ENCODE results near the gene TTC33. TPM values are rescaled to one million over a fixed set of nuclear protein-coding genes. Genes with fewer than 3 reads are reported as not detected.

Gene TTC33
- total RNA-seq, 1 donor from 2014 or later = 52.5 TPM

DNA sequence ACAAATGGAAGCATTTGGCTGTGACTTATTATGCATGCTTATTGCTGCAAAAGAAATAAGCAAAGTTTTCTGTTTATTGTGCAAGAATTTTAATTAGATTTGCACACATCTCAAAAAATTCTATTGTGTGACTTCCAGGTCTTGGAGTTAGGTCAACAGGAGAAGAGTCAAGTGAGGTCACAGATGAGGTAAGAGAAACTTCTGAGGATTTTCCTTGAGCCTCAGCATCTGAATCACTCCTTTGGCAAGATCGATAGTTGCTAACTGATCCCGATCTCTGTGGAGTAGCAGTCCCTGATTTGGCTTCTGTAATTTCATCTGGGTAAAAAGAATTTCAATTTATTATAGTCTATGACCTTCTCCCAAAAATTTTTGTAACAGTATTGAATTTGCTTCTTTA is 6.9 kb upstream of the TTC33 start:
- Mint-ChIP-seq H3K36me3 (peaks cover 13% of the 10 kb centered on the region), H3K4me3 (no peak overlapping the region), H3K27ac (no peak overlapping the region), H3K27me3 (ENCODE audit: insufficient read depth, low read depth) (peaks cover 2% of the 10 kb centered on the region), H3K4me1 (no peaks in the 10 kb centered on the region), H3K9me3 (no peaks in the 10 kb centered on the region)
- Histone ChIP-seq H3K4me1 (no peaks in the 10 kb centered on the region), H2AFZ (replicated peaks) (no peak overlapping the region), H3K9ac (no peak overlapping the region), H3K4me2 (no peak overlapping the region), H3K27ac (no peak overlapping the region), H3K36me3 (peaks cover 14% of the 10 kb centered on the region), H4K20me1 (ENCODE audit: low read depth) (no peaks in the 10 kb centered on the region), H3K27me3 (no peaks in the 10 kb centered on the region), H3F3A (ENCODE audit: low read depth) (no peaks in the 10 kb centered on the region), H3K4me3 (no peak overlapping the region), H3K9me3 (ENCODE audit: low read depth) (no peaks in the 10 kb centered on the region), H3K79me2 (ENCODE audit: low read depth) (no peaks in the 10 kb centered on the region)
- DNase-seq (ENCODE audit: low spot score) = no peak
- TF ChIP-seq EZH2phosphoT487 (IDR thresholded peaks at IDR 0.05) = no peak
- no peak for TF ChIP-seq EZH2 (IDR thresholded peaks at IDR 0.05)
- TF ChIP-seq, protein P1, sequence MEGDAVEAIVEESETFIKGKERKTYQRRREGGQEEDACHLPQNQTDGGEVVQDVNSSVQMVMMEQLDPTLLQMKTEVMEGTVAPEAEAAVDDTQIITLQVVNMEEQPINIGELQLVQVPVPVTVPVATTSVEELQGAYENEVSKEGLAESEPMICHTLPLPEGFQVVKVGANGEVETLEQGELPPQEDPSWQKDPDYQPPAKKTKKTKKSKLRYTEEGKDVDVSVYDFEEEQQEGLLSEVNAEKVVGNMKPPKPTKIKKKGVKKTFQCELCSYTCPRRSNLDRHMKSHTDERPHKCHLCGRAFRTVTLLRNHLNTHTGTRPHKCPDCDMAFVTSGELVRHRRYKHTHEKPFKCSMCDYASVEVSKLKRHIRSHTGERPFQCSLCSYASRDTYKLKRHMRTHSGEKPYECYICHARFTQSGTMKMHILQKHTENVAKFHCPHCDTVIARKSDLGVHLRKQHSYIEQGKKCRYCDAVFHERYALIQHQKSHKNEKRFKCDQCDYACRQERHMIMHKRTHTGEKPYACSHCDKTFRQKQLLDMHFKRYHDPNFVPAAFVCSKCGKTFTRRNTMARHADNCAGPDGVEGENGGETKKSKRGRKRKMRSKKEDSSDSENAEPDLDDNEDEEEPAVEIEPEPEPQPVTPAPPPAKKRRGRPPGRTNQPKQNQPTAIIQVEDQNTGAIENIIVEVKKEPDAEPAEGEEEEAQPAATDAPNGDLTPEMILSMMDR (IDR thresholded peaks at IDR 0.05) = no peak

DNA sequence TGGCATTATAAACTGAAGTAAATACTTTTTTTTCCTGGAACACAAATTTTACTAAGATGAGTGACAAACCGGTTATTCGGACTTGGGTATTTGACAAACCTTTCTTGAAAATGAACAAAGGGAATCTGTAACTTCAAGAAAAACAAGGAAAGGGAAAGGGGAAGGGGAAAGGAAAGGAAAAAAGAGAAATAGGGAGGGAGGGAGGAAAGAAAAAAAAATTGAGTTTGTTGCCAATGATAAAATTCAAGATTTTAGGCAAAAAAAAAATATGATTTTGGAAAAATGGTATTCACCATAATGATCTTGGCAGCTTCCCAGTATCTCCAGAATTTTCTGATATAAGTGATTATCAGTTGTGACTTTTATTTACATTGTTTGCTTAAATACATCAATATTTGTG is 1.6 kb upstream of the TTC33 start:
- Mint-ChIP-seq H3K9me3 (peaks cover under 1% of the 10 kb centered on the region), H3K27ac (no peak overlapping the region), H3K4me3 (peak overlapping the region; percentile 57), H3K27me3 (ENCODE audit: insufficient read depth, low read depth) (no peaks in the 10 kb centered on the region), H3K4me1 (no peaks in the 10 kb centered on the region), H3K36me3 (peaks cover 12% of the 10 kb centered on the region)
- no peaks in the 10 kb centered on the region for H4K20me1 ChIP-seq (ENCODE audit: low read depth)
- no peak overlapping the region for H3K27ac ChIP-seq
- H3K27me3 ChIP-seq = no peaks in the 10 kb centered on the region
- H3K79me2 ChIP-seq (ENCODE audit: low read depth) = peaks cover 25% of the 10 kb centered on the region
- TF ChIP-seq EZH2 (IDR thresholded peaks at IDR 0.05) = no peak
- TF ChIP-seq EZH2phosphoT487 (IDR thresholded peaks at IDR 0.05) = no peak
- TF ChIP-seq, protein P1 (IDR thresholded peaks at IDR 0.05) = no peak
- H3K4me3 ChIP-seq = no peak overlapping the region
- H3K9ac ChIP-seq = no peak overlapping the region
- H3K4me1 ChIP-seq = no peaks in the 10 kb centered on the region
- H3K4me2 ChIP-seq = no peak overlapping the region
- no peak overlapping the region for H2AFZ ChIP-seq (replicated peaks)
- H3K9me3 ChIP-seq (ENCODE audit: low read depth) = no peaks in the 10 kb centered on the region
- no peak for DNase-seq (ENCODE audit: low spot score)
- peaks cover 9% of the 10 kb centered on the region for H3F3A ChIP-seq (ENCODE audit: low read depth)
- H3K36me3 ChIP-seq = no peaks in the 10 kb centered on the region

DNA sequence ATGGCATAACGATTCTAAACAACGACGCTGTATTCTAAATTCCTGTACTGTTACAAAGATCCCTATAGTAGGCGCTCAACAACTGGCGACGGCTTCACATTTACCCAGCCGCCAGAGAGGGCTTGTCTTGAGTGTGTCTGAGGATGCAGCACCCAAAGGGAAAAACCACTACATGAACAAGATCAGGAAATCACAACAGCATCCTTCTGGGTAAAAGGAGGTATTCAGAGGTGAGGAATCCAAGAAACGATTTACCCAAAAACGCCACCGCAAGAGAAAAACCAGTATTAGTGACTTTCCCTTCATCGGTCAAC is 711 bp downstream of the TTC33 start:
- peak overlapping the region; percentile 19 for H3K27ac ChIP-seq
- no peak for TF ChIP-seq EZH2phosphoT487 (IDR thresholded peaks at IDR 0.05)
- TF ChIP-seq, protein P1 (IDR thresholded peaks at IDR 0.05) = peak; percentile 70
- H3K4me1 ChIP-seq = no peaks in the 10 kb centered on the region
- peaks cover 18% of the 10 kb centered on the region for H3K9me3 Mint-ChIP-seq
- no peaks in the 10 kb centered on the region for H3K27me3 ChIP-seq
- peak overlapping the region; percentile 69 for H3K4me3 ChIP-seq
- no peaks in the 10 kb centered on the region for H4K20me1 ChIP-seq (ENCODE audit: low read depth)
- peak; percentile 79 for DNase-seq (ENCODE audit: low spot score)
- H3K9me3 ChIP-seq (ENCODE audit: low read depth) = no peaks in the 10 kb centered on the region
- peaks cover 9% of the 10 kb centered on the region for H3F3A ChIP-seq (ENCODE audit: low read depth)
- H3K4me1 Mint-ChIP-seq = no peaks in the 10 kb centered on the region
- H3K4me2 ChIP-seq = peak overlapping the region; percentile 80
- H3K36me3 ChIP-seq = no peaks in the 10 kb centered on the region
- H3K9ac ChIP-seq = peak overlapping the region; percentile 67
- H3K4me3 Mint-ChIP-seq = no peak overlapping the region
- peaks cover 26% of the 10 kb centered on the region for H3K36me3 Mint-ChIP-seq
- peak overlapping the region; percentile 71 for H2AFZ ChIP-seq (replicated peaks)
- H3K79me2 ChIP-seq (ENCODE audit: low read depth) = peaks cover 48% of the 10 kb centered on the region
- H3K27me3 Mint-ChIP-seq (ENCODE audit: insufficient read depth, low read depth) = no peaks in the 10 kb centered on the region
- H3K27ac Mint-ChIP-seq = no peak overlapping the region
